ENCODE results near the gene SYT7. TPM values are rescaled to one million over a fixed set of nuclear protein-coding genes. Genes with fewer than 3 reads are reported as not detected.

Gene SYT7
- total and polyA plus RNA-seq, 4 donors: 2.1 to 114 (median 30.8) TPM

GRCh38 chr11:61535998-61536675 is 44.7 kb downstream of the SYT7 start:
- WGBS: 87% methylated on average over 17 of the region's 17 CpGs
- H3K4me3 ChIP-seq (ENCODE audit: low read depth in 1 of 3, low read length in 3 of 3): no peak overlapping the region
- H3K27ac ChIP-seq (ENCODE audit: low read depth in 1 of 2, low read length in 2 of 2): no peak overlapping the region
- no peak overlapping the region for H3K9ac ChIP-seq (ENCODE audit: low read depth in 1 of 2, low read length in 2 of 2)
- H3K36me3 ChIP-seq (ENCODE audit: control insufficient read depth in 4 of 4, insufficient read depth in 3 of 4, low read depth in 1 of 4, low read length in 3 of 4): no peaks in the 10 kb centered on the region
- TF ChIP-seq JUND (IDR thresholded peaks at IDR 0.05) (no peak), GABPA (IDR thresholded peaks at IDR 0.05 in 1 of 2, conservative IDR thresholded peaks at IDR 0.05 in 1 of 2) (no peak), RAD21 (IDR thresholded peaks at IDR 0.05) (no peak), RXRA (IDR thresholded peaks at IDR 0.05) (no peak), FOXA2 (IDR thresholded peaks at IDR 0.05) (no peak), REST (IDR thresholded peaks at IDR 0.05) (no peak), HNF4G (IDR thresholded peaks at IDR 0.05) (no peak), TAF1 (conservative IDR thresholded peaks at IDR 0.05) (no peak), CTCF (IDR thresholded peaks at IDR 0.05; ENCODE audit: low read depth, low read length, missing input control) (no peak), EGR1 (IDR thresholded peaks at IDR 0.05; ENCODE audit: low read depth in 2 of 2) (no peak), NR2F2 (IDR thresholded peaks at IDR 0.05) (no peak), HNF4A (conservative IDR thresholded peaks at IDR 0.05) (no peak), FOXA1 (IDR thresholded peaks at IDR 0.05) (no peak), SP1 (IDR thresholded peaks at IDR 0.05) (no peak), YY1 (IDR thresholded peaks at IDR 0.05) (no peak)
- TF ChIP-seq, protein P1, sequence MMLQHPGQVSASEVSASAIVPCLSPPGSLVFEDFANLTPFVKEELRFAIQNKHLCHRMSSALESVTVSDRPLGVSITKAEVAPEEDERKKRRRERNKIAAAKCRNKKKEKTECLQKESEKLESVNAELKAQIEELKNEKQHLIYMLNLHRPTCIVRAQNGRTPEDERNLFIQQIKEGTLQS (IDR thresholded peaks at IDR 0.05): no peak
- TF ChIP-seq, protein P2, sequence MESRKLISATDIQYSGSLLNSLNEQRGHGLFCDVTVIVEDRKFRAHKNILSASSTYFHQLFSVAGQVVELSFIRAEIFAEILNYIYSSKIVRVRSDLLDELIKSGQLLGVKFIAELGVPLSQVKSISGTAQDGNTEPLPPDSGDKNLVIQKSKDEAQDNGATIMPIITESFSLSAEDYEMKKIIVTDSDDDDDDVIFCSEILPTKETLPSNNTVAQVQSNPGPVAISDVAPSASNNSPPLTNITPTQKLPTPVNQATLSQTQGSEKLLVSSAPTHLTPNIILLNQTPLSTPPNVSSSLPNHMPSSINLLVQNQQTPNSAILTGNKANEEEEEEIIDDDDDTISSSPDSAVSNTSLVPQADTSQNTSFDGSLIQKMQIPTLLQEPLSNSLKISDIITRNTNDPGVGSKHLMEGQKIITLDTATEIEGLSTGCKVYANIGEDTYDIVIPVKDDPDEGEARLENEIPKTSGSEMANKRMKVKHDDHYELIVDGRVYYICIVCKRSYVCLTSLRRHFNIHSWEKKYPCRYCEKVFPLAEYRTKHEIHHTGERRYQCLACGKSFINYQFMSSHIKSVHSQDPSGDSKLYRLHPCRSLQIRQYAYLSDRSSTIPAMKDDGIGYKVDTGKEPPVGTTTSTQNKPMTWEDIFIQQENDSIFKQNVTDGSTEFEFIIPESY (IDR thresholded peaks at IDR 0.05): no peak
- TF ChIP-seq, protein P3, sequence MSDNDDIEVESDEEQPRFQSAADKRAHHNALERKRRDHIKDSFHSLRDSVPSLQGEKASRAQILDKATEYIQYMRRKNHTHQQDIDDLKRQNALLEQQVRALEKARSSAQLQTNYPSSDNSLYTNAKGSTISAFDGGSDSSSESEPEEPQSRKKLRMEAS (IDR thresholded peaks at IDR 0.05): no peak
- DNase-seq (ENCODE audit: low spot score): no peak
- no peaks in the 10 kb centered on the region for H3K27me3 ChIP-seq (ENCODE audit: control insufficient read depth in 4 of 4, insufficient read depth in 4 of 4, low read length in 3 of 4)
- no peaks in the 10 kb centered on the region for H3K9me3 ChIP-seq (ENCODE audit: control insufficient read depth in 4 of 4, low read length in 3 of 4)
- peaks cover 5 to 29% (median 20%) of the 10 kb centered on the region in 4 donors for H3K4me1 ChIP-seq (ENCODE audit: control insufficient read depth in 4 of 4, insufficient read depth in 4 of 4, low read length in 3 of 4)

Data from liver (tissue), 9 donors.